Neural cell (in vitro differentiated cells): ENCODE data around the gene ENGASE. TPM values are rescaled to one million over a fixed set of nuclear protein-coding genes. Genes with fewer than 3 reads are reported as not detected.

Experiments used
- H2AFZ ChIP-seq: fragments of 200-600, 300-800 bp; sonication (generic), shearing (Covaris generic); 2 replicates; pipeline ENCODE4 v1.6.0; 2014; ENCODE audit warnings: low read depth, mild to moderate bottlenecking, antibody characterized with exemption, low read length, moderate library complexity
- H3F3A ChIP-seq: fragments of 200-600 bp; shearing (Covaris generic); 2 replicates; pipeline ENCODE4 v1.6.1; 2016; ENCODE audit warnings: mild to moderate bottlenecking, moderate library complexity, mixed read lengths, antibody characterized with exemption, low read length; ENCODE audit not compliant: insufficient read depth, poor library complexity, severe bottlenecking
- H3K27ac ChIP-seq: fragments of 200-600, 300-800 bp; sonication (generic), shearing (Covaris generic); 2 replicates; pipeline ENCODE4 v1.5.1; 2014; ENCODE audit warnings: mild to moderate bottlenecking, low read length, moderate library complexity
- H3K27me3 ChIP-seq: fragments of 300-800, 200-600 bp; sonication (generic), shearing (Covaris generic); 2 replicates; pipeline ENCODE4 v1.6.0; 2014; ENCODE audit warnings: mild to moderate bottlenecking, low read depth, low read length, moderate library complexity; ENCODE audit not compliant: insufficient read depth
- H3K36me3 ChIP-seq: fragments of 300-800, 200-600 bp; sonication (generic), shearing (Covaris generic); 2 replicates; pipeline ENCODE4 v1.5.1; 2014; ENCODE audit warnings: mild to moderate bottlenecking, antibody characterized with exemption, low read length, moderate library complexity; ENCODE audit not compliant: insufficient read depth
- H3K4me2 ChIP-seq: fragments of 300-800, 200-600 bp; sonication (generic), shearing (Covaris generic); 2 replicates; pipeline ENCODE4 v1.6.0; 2014; ENCODE audit warnings: mild to moderate bottlenecking, low read length
- H3K4me3 ChIP-seq: fragments of 300-800, 200-600 bp; sonication (generic), shearing (Covaris generic); 2 replicates; pipeline ENCODE4 v1.5.1; 2014; ENCODE audit warnings: mild to moderate bottlenecking, low read length, moderate library complexity
- H3K79me2 ChIP-seq: fragments of 200-600 bp; shearing (Covaris generic); replicated peaks from 2 replicates; pipeline ENCODE4 v1.6.0; 2014; ENCODE audit warnings: mild to moderate bottlenecking, low read length, moderate library complexity; ENCODE audit not compliant: insufficient read depth
- H3K9ac ChIP-seq: fragments of 300-800, 200-600 bp; sonication (generic), shearing (Covaris generic); 2 replicates; pipeline ENCODE4 v1.6.1; 2016; ENCODE audit warnings: mild to moderate bottlenecking, low read length, mixed read lengths
- H3K9me2 ChIP-seq: fragments of 200-600 bp; shearing (Covaris generic); 2 replicates; pipeline ENCODE4 v1.6.1; 2016; ENCODE audit warnings: mild to moderate bottlenecking, low read length, mixed read lengths; ENCODE audit not compliant: insufficient read depth
- H3K9me3 ChIP-seq: fragments of 200-600, 300-800 bp; sonication (generic), shearing (Covaris generic); 2 replicates; pipeline ENCODE4 v1.6.1; 2016; ENCODE audit warnings: mild to moderate bottlenecking, mixed run types, low read length, moderate library complexity, mixed read lengths
- H4K20me1 ChIP-seq: fragments of 200-600 bp; shearing (Covaris generic); 2 replicates; pipeline ENCODE4 v1.6.1; 2016; ENCODE audit warnings: mild to moderate bottlenecking, mixed run types; ENCODE audit not compliant: insufficient read depth
- CTCF ChIP-seq: fragments of 450-650 bp; IDR thresholded peaks from 2 replicates; pipeline ENCODE4 v1.5.1; 2014; ENCODE audit warnings: antibody characterized with exemption, mild to moderate bottlenecking, moderate library complexity; ENCODE audit not compliant: poor library complexity, severe bottlenecking
- EP300 ChIP-seq: fragments of 450-650 bp; conservative IDR thresholded peaks from 2 replicates; pipeline ENCODE4 v1.6.1; 2014; ENCODE audit warnings: antibody characterized with exemption, mild to moderate bottlenecking, moderate library complexity; ENCODE audit not compliant: poor library complexity, severe bottlenecking
- EZH2 ChIP-seq: fragments of 200-600, 300-800 bp; shearing (Covaris generic), sonication (generic); IDR thresholded peaks from 2 replicates; pipeline ENCODE4 v1.6.1; 2014; ENCODE audit warnings: antibody characterized with exemption, low read length, borderline replicate concordance, mild to moderate bottlenecking; ENCODE audit not compliant: insufficient read depth, poor library complexity, severe bottlenecking
- polyA plus RNA-seq: library from polyadenylated mRNA; depleted of rRNA; stranded (reverse); fragments of >200 nt; gene quantifications from 2 replicates; pipeline ENCODE4 v1.2.3, GENCODE V29; 2014

ENGASE gene
- polyA plus RNA-seq, 1 donor from 2014 or later, result 13.0 TPM

- no peak overlapping the region for H3K27ac ChIP-seq
- TF ChIP-seq CTCF (no peak), EP300 (no peak), EZH2 (no peak)
- H3K36me3 ChIP-seq, result no peaks in the 10 kb centered on the region
- no peak overlapping the region for H2AFZ ChIP-seq
- no peaks in the 10 kb centered on the region for H3K79me2 ChIP-seq
- no peaks in the 10 kb centered on the region for H3F3A ChIP-seq
- no peaks in the 10 kb centered on the region for H4K20me1 ChIP-seq
- H3K4me2 ChIP-seq, result no peak overlapping the region
- no peak overlapping the region for H3K9ac ChIP-seq
- H3K4me3 ChIP-seq, result no peak overlapping the region
- H3K9me2 ChIP-seq, result no peaks in the 10 kb centered on the region
- H3K9me3 ChIP-seq, result no peaks in the 10 kb centered on the region
- H3K27me3 ChIP-seq, result no peaks in the 10 kb centered on the region
Measured at GRCh38 chr17:79135628-79136405, 61.2 kb downstream of the ENGASE start.

Other genes with a start within 250 kb of the ENGASE start
- 12.8 and 14.4 TPM in 2 replicates for gene USP36, start 234.0 kb upstream of the ENGASE start, polyA plus RNA-seq
- not detected in 2 replicates for gene CEP295NL, start 171.6 kb upstream of the ENGASE start, polyA plus RNA-seq
- gene TIMP2, start 149.4 kb upstream of the ENGASE start, polyA plus RNA-seq, result 25.6 and 26.7 TPM in 2 replicates
- gene LGALS3BP, start 94.9 kb upstream of the ENGASE start, polyA plus RNA-seq, result 5.4 and 14.7 TPM in 2 replicates
- 17.7 and 25.7 TPM in 2 replicates for gene CANT1, start 65.1 kb upstream of the ENGASE start, polyA plus RNA-seq
- 0.16 and 0.30 TPM in 2 replicates for gene C1QTNF1, start 50.7 kb upstream of the ENGASE start, polyA plus RNA-seq